Measurements from ENCODE around the gene NRG3.

NRG3 gene

GRCh38 chr10:82880776-82881290, 1005.8 kb downstream of the NRG3 start:
- in situ Hi-C loops (cut with MboI; ENCODE audit: low sequenced_read_pairs), result no loop called here

DNA sequence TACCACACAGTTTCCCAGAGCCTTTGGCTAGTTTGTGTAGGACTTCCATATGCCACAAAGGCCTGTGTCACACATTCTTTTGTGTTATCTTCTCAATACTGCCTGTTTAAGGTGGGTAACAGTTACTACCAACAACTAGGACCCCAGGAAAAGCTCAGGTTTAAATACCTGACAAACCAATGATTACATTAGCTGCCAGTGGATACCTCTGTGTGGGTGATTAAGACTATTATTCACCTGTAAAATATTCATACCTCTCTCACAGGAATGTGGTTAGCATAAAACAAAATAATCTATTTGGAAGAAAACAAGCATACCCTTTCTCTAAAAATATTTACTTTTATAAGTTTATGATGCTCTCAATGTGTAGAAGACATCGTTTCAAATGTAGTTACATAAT, 1007.7 kb downstream of the NRG3 start:
- in situ Hi-C loops (cut with MboI; ENCODE audit: low sequenced_read_pairs), result no loop called here

DNA sequence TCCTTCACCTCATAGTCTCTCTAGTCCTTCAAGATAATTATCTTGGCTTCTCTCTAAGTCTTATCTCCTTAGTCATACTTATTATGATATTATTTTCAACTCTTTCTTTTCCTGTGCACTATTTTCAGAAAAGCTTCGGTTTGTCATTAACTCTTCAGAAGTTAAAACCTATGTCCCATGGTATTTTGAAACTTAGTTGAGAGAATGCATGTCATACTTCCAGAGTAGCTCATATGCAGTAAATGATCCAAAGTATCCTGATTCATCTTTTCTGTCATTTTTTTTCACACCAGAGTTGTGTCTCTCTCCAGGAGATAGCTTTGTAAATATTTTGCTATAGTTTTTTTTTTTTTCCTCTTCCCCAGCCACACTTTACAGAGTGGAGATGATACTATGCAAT, 1008.6 kb downstream of the NRG3 start:
- in situ Hi-C loops (cut with MboI; ENCODE audit: low sequenced_read_pairs), result no loop called here

DNA sequence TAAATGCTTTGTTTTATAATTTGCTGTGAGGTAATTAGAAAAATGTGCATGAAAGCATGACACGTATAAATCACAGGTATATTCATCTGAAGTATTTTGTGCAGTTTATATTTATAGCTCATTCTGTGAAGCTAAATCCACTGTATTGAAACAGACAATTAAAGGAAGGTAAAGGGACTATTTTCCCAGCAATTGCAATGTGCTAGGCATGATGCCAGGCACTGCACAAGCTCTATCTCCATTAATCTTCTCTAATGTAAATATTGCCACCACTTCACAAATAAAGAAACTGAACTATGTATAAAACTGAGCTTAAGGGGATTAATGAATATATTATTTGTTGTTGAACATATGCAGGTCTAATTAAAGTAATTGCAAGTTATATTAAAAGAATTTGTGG, 1012.5 kb downstream of the NRG3 start:
- in situ Hi-C loops (cut with MboI; ENCODE audit: low sequenced_read_pairs), result no loop called here

DNA sequence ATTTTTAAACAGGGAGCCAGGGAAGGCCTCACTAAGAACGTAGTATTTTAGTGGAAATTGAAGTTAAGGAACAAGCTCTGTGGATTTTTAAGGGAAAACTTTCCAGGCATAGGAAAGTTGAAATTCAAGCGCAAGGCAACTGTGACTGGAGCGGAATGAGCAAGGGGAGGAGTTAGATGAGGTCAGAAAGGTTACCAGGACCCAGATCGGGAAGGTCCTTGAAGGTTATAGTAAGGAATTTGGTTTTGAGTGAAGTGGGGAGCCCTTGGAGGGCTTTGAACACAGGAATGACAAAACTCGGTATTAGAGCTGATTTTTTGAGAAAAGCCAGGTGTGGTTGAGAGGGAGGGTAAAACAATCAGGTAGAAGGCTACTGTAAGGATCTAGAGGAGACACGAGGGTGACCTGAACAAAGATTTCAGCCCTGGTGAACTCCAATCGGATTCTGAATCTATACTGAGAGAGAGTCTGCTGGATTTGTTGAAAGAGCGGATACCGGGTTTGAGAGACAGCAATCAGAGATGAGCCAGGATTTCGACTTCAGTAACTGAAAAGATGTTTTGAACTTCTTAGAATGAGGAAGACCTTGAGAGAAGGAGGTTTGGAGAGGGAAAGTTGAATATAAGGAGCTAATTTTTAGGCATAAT, 1013.9 kb downstream of the NRG3 start:
- in situ Hi-C loops (cut with MboI; ENCODE audit: low sequenced_read_pairs), result no loop called here

DNA sequence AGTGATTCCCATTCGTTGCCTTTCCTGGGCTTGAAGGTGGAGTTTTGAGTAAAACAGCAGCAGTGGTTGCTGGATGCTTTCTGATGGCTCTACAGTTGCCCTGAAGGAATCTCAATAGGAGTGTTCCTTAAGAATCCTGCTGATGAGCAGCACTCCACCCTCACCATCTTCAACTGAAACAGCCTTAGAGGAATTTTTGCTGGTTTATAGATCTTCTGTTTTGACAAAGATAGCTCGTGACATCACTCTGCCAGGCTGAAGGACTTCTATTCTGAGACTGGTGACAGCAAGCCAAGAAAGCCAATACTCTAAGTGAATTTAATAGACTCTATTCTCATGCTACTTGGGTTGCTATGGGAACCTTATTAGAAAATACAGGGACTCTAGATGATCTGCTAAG, 1014.7 kb downstream of the NRG3 start:
- in situ Hi-C loops (cut with MboI; ENCODE audit: low sequenced_read_pairs), result no loop called here

GRCh38 chr10:82890573-82890972, 1015.6 kb downstream of the NRG3 start:
- in situ Hi-C loops (cut with MboI; ENCODE audit: low sequenced_read_pairs), result no loop called here

GRCh38 chr10:82908096-82908495, 1033.1 kb downstream of the NRG3 start:
- in situ Hi-C loops (cut with MboI; ENCODE audit: low sequenced_read_pairs), result no loop called here

- in situ Hi-C loops (cut with MboI; ENCODE audit: low sequenced_read_pairs), result no loop called here
Observed at GRCh38 chr10:82908751-82909150, 1033.8 kb downstream of the NRG3 start.

DNA sequence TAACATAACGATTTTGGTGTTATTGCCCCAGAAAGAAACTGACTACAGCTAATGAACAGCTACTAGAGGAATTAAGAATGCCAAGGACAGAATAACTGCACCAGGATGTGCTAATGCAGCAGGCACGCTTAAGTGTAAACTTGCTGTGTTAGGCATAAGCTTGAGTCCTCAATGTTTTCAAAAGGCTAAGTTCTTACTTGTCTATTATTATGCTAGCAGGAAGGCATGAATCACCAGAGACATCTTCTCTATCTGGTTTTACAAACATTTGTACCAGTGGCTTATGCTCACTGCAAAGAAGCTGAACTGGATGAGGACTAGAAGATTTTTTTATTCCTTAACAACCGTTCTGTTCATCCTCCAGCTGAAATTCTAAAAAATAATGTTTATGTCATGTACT, 1035.3 kb downstream of the NRG3 start:
- in situ Hi-C loops (cut with MboI; ENCODE audit: low sequenced_read_pairs), result no loop called here

- in situ Hi-C loops (cut with MboI; ENCODE audit: low sequenced_read_pairs), result no loop called here
Observed at GRCh38 chr10:82914655-82915136, 1039.7 kb downstream of the NRG3 start.

DNA sequence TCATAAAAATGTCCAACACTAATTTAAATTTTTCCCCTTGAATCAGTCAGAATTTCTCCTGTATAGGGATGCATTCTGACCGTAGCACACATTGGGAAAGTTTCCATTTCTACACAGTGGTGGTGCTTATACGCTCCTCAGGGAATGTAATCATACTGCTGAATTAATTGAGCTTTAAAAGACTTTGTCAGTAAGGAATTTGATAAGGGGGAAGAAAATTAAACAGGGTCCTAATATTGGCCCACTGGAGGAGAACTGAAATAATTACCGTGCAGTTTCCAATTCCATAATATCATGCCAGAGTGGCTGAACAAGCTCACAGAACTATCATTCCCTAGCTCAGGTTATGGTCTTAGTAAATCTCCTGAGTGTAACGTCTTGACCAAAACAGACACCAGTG, 1041.9 kb downstream of the NRG3 start:
- in situ Hi-C loops (cut with MboI; ENCODE audit: low sequenced_read_pairs), result no loop called here

DNA sequence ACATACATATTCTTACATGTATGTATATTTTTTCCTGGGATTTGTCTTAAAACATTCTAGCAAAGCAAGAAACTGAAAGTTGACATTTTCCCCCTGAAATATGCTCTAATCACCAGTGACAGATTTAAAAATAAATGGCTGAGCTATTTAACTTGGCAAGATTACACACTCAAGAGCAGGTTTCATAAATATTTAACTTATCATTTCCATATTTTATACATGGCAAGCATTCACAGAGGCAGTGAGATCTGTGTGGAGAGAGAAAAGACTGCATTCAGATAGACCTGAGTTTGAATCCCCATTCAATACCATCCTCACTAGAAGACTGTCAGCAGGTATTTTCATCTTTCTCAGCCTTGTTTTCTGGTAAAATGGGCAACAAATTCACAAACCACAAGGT, 1043.0 kb downstream of the NRG3 start:
- in situ Hi-C loops (cut with MboI; ENCODE audit: low sequenced_read_pairs), result no loop called here

GRCh38 chr10:82922046-82922445, 1047.1 kb downstream of the NRG3 start:
- in situ Hi-C loops (cut with MboI; ENCODE audit: low sequenced_read_pairs), result no loop called here

DNA sequence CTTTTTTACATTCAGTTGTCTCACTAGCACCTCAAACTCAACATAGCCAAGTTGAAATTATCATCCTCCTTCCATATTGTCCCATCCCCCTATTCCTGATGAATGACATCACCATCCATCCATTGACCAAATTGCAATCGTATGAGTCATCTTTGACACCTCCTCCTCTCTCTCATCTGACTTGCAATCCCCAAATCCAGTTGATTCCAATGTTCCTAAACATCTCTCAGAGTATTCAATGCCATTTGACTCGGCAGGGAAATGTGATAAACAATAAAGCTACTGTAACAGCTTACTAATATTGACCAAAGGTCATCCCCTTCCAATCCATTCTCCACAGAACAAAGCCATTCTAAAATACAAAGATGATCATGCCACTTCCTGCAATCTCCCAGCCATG, 1047.8 kb downstream of the NRG3 start:
- in situ Hi-C loops (cut with MboI; ENCODE audit: low sequenced_read_pairs), result no loop called here

GRCh38 chr10:82924711-82925110, 1049.7 kb downstream of the NRG3 start:
- in situ Hi-C loops (cut with MboI; ENCODE audit: low sequenced_read_pairs), result no loop called here

DNA sequence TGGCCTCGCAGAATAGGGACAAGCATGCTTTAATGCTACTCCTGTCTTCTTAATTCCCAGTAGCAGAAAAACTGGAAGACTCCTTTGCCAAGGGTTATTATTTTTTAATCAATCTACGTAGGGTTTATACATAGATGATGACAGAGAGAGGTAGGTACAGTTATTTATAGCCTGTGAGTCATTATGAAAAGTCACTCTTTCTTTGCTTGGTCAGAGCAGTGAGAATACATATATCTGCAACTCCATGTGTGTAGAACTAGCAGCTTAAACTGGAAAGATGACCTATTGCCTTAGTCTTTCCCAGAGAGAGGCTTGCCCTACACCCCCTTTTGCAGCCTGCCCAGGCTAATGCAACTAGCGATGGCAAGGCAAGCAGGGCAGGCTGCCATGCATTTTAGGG, 1050.6 kb downstream of the NRG3 start:
- in situ Hi-C loops (cut with MboI; ENCODE audit: low sequenced_read_pairs), result no loop called here

GRCh38 chr10:82932451-82932850, 1057.5 kb downstream of the NRG3 start:
- in situ Hi-C loops (cut with MboI; ENCODE audit: low sequenced_read_pairs), result no loop called here

- in situ Hi-C loops (cut with MboI; ENCODE audit: low sequenced_read_pairs), result no loop called here
Observed at GRCh38 chr10:82934429-82934828, 1059.4 kb downstream of the NRG3 start.

DNA sequence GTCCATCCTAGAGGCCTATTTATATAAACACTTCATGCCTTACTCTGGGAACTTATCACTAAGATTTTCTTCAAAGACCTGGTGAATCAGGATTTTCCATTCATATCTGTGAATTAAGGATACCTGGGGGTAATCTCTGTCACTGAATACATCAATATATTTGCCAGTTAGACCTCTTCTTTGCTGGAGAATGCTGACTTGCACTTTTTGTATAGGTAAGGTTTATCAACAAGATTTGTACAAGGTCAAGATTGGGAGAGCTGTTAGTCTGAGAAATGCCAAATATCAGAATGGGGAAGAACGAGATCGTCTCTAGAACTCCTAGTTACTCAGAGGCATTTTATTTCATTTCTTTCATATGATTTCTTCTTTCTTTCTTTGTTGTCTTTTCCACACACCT, 1060.0 kb downstream of the NRG3 start:
- in situ Hi-C loops (cut with MboI; ENCODE audit: low sequenced_read_pairs), result no loop called here

GRCh38 chr10:82938331-82938730, 1063.3 kb downstream of the NRG3 start:
- in situ Hi-C loops (cut with MboI; ENCODE audit: low sequenced_read_pairs), result no loop called here

- in situ Hi-C loops (cut with MboI; ENCODE audit: low sequenced_read_pairs), result no loop called here
Observed at GRCh38 chr10:82942286-82943099, 1067.5 kb downstream of the NRG3 start.

All from HL-60/S4 treated with retinoic acid at 250 ng/mL for 4 days and 3 days (cell line).